Endothelial cell of umbilical vein (primary cell): ENCODE data around the gene MAL. TPM values are rescaled to one million over a fixed set of nuclear protein-coding genes. Genes with fewer than 3 reads are reported as not detected.

ENCODE experiments used
- BruUV-seq: library from RNA; stranded (reverse); fragments of 400-500 nt; replicated peaks from 2 replicates; lab custom pipeline; 2021; lab: Mats Ljungman, UMichigan
- CTCF ChIA-PET: fragments of 300-600, 350-600 bp; sonication (Branson Sonifier 250); formaldehyde crosslinking; loops from one replicate; lab custom pipeline; 2021; ENCODE audit warnings: antibody characterized with exemption, inconsistent platforms; lab: Charles Lee
- POLR2A ChIA-PET: fragments of 300-600, 350-600 bp; sonication (Branson Sonifier 250); formaldehyde crosslinking; loops from one replicate; lab custom pipeline; 2021; ENCODE audit warnings: antibody characterized with exemption, inconsistent platforms; lab: Charles Lee
- DNase-seq: peaks from one replicate; pipeline ENCODE4 v3.0.0-alpha.2; 2011; ENCODE audit warnings: low read depth, low spot score
- FAIRE-seq: peaks from 2 replicates; lab custom pipeline; 2011; peaks lifted over from hg19 to GRCh38; lab: Jason Lieb, UNC
- H2AFZ ChIP-seq: 2 replicates; pipeline ENCODE4 v1.6.0; 2012; ENCODE audit warnings: low read depth, low read length, control low read depth, inconsistent platforms
- H3K27ac ChIP-seq: 2 replicates; pipeline ENCODE4 v1.5.1; 2011; ENCODE audit warnings: low read depth, mild to moderate bottlenecking, control low read depth, low read length, moderate library complexity; ENCODE audit not compliant: insufficient read depth
- H3K27me3 ChIP-seq, 2 experiments: 2 replicates each; pipeline versions ENCODE4 v1.6.0 to v1.6.1; 2011; ENCODE audit warnings: low read length in 2 of 2, mixed read lengths in 1 of 2; ENCODE audit not compliant: control insufficient read depth in 2 of 2, insufficient read depth in 2 of 2
- H3K36me3 ChIP-seq, 2 experiments: 2 replicates in 1 of 2; 3 replicates in 1 of 2; pipeline ENCODE4 v1.5.1; 2011; ENCODE audit warnings: low read length in 2 of 2, mild to moderate bottlenecking in 1 of 2, moderate library complexity in 1 of 2; ENCODE audit not compliant: control insufficient read depth in 2 of 2, insufficient read depth in 2 of 2; ENCODE audit errors: extremely low read depth in 1 of 2
- H3K4me1 ChIP-seq: 3 replicates; pipeline ENCODE4 v1.5.1; 2011; ENCODE audit warnings: mild to moderate bottlenecking, low read length; ENCODE audit not compliant: control insufficient read depth, insufficient read depth; ENCODE audit errors: extremely low read depth
- H3K4me2 ChIP-seq: 2 replicates; pipeline ENCODE4 v1.6.1; 2011; ENCODE audit warnings: low read length, control low read depth, mixed read lengths; ENCODE audit not compliant: insufficient read depth
- H3K4me3 ChIP-seq, 3 experiments: fragments of 200-600 bp in 1 of 3; sonication (generic), shearing (Covaris generic) in 1 of 3; replicated peaks in 1 of 3; 2 replicates each; pipeline ENCODE4 v1.5.1; 2011 to 2016; ENCODE audit warnings: control low read depth in 3 of 3, low read length in 3 of 3, mild to moderate bottlenecking in 2 of 3, inconsistent platforms in 1 of 3, low read depth in 1 of 3, moderate library complexity in 1 of 3; ENCODE audit not compliant: insufficient read depth in 1 of 3
- H3K79me2 ChIP-seq: 2 replicates; pipeline ENCODE4 v1.6.0; 2012; ENCODE audit warnings: low read length, inconsistent platforms; ENCODE audit not compliant: control insufficient read depth, insufficient read depth
- H3K9ac ChIP-seq: replicated peaks from 2 replicates; pipeline ENCODE3; 2011; ENCODE audit warnings: low read length, control low read depth; ENCODE audit not compliant: insufficient read depth; ENCODE audit errors: extremely low read depth
- H3K9me1 ChIP-seq: replicated peaks from 3 replicates; pipeline ENCODE4 v1.6.0; 2011; ENCODE audit warnings: mild to moderate bottlenecking, low read length; ENCODE audit not compliant: control insufficient read depth, insufficient read depth; ENCODE audit errors: extremely low read depth
- H3K9me3 ChIP-seq: replicated peaks from 2 replicates; pipeline ENCODE4 v1.5.1; 2012; ENCODE audit warnings: low read length, inconsistent platforms; ENCODE audit not compliant: control insufficient read depth, insufficient read depth
- H4K20me1 ChIP-seq: replicated peaks from 2 replicates; pipeline ENCODE3; 2011; ENCODE audit warnings: mild to moderate bottlenecking, low read length; ENCODE audit not compliant: control insufficient read depth, insufficient read depth; ENCODE audit errors: extremely low read depth
- EZH2 ChIP-seq: IDR thresholded peaks from 2 replicates; pipeline ENCODE4 v1.6.1; 2012; ENCODE audit warnings: borderline replicate concordance, low read depth, mild to moderate bottlenecking, moderate library complexity, low read length, inconsistent platforms; ENCODE audit not compliant: severe bottlenecking
- FOS ChIP-seq: IDR thresholded peaks from 2 replicates; pipeline ENCODE4 v1.6.1; 2011; ENCODE audit warnings: mild to moderate bottlenecking, low read length, moderate library complexity, borderline replicate concordance; ENCODE audit not compliant: insufficient read depth
- GATA2 ChIP-seq: IDR thresholded peaks from 2 replicates; pipeline ENCODE4 v1.7.0; 2011; ENCODE audit warnings: low read depth, mild to moderate bottlenecking, moderate library complexity, mixed read lengths, low read length; ENCODE audit not compliant: insufficient read length, insufficient read depth
- JUN ChIP-seq: IDR thresholded peaks from 2 replicates; pipeline ENCODE4 v1.6.1; 2011; ENCODE audit warnings: borderline replicate concordance, low read depth; ENCODE audit not compliant: insufficient read length, insufficient read depth
- MAX ChIP-seq: IDR thresholded peaks from 2 replicates; pipeline ENCODE4 v1.6.1; 2011; ENCODE audit not compliant: insufficient read depth, insufficient read length
- MYC ChIP-seq: IDR thresholded peaks from one replicate; pipeline ENCODE4 v1.6.1; 2011; ENCODE audit warnings: mild to moderate bottlenecking, low read depth, low read length
- POLR2A ChIP-seq: IDR thresholded peaks from 2 replicates; pipeline ENCODE4 v1.6.1; 2012; ENCODE audit warnings: low read depth, mild to moderate bottlenecking, control low read depth, low read length
- POLR2AphosphoS5 ChIP-seq: IDR thresholded peaks from 2 replicates; pipeline ENCODE4 v1.6.1; 2012; ENCODE audit warnings: low read depth, mild to moderate bottlenecking, control low read depth, low read length, moderate library complexity; ENCODE audit not compliant: insufficient read depth
- dilution Hi-C: fragments of 300-500 bp; cut with MboI; formaldehyde crosslinking; loops from one replicate; pipeline ENCODE4 v1.15.0; 2019; ENCODE audit warnings: low sequenced_read_pairs; ENCODE audit not compliant: extremely low pct_ligation_motif_present
- intact Hi-C: fragments of 100-400 bp; cut with micrococcal nuclease; formaldehyde crosslinking; loops from one replicate; pipeline ENCODE4 v1.10.0; 2022
- polyA plus RNA-seq, 4 experiments: library from polyadenylated mRNA; depleted of rRNA in 3 of 4; stranded (reverse) in 3 of 4; unstranded in 1 of 4; fragments of >200 nt; gene quantifications; 2 replicates each; pipeline versions ENCODE4 v1.2.1 to v1.2.3, GENCODE V29; 2011 to 2012; ENCODE audit warnings: missing spikeins in 1 of 4
- total RNA-seq: library from RNA; stranded (reverse); gene quantifications from 2 replicates; pipeline ENCODE4 v1.2.3, GENCODE V29; 2021
- TF ChIP-seq, protein P1 (sequence below), 2 donors: IDR thresholded peaks; 1 replicate in 1 of 2; 2 replicates in 1 of 2; pipeline ENCODE4 v1.5.1; 2011; ENCODE audit warnings: low read length in 2 of 2, mild to moderate bottlenecking in 2 of 2, moderate library complexity in 2 of 2, control low read depth in 1 of 2, inconsistent platforms in 1 of 2, low read depth in 1 of 2; ENCODE audit not compliant: insufficient read depth in 1 of 2; ENCODE audit errors: extremely low read depth in 1 of 2

MAL gene
- total and polyA plus RNA-seq, 2 donors (not counting 3 experiments of a cell fraction or from before 2014, with no cell fraction given) = not detected

DNA sequence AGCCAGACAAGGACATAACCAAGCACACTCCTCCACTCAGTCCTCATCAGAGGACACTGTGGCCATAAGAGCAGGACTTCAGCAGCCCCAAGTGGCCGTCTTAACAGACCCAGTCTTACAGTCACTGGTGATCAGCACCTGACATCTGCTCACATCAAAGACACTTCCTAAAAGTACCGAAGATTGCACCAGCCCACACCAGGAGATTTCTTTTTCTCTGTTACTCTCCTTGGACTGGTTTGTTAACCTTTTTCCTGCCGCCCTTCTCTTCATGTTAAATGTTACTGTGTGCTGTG, 52.0 kb downstream of the MAL start:
- ChIA-PET CTCF (interaction anchor here (1.4 to 1.5 kb wide), 2 partner anchors 14 to 19 kb away, joined by 4 to 19 read pairs; no protein-coding TSS in a partner anchor), POLR2A (no interaction called here)
- Histone ChIP-seq H3K27ac (no peak overlapping the region), H3K4me3 (no peak overlapping the region), H4K20me1 (no peaks in the 10 kb centered on the region), H3K27me3 (peaks cover 9 to 16% of the 10 kb centered on the region in 2 experiments), H3K4me1 (no peaks in the 10 kb centered on the region), H3K79me2 (no peaks in the 10 kb centered on the region), H3K4me2 (no peak overlapping the region), H3K36me3 (no peaks in the 10 kb centered on the region), H3K9me1 (no peaks in the 10 kb centered on the region), H3K9me3 (no peaks in the 10 kb centered on the region), H3K9ac (no peak overlapping the region), H2AFZ (no peak overlapping the region)
- FAIRE-seq = no peak
- intact Hi-C loops = loop anchor here (5.0 kb wide), 1 partner anchor 90 kb away; the partner anchor contains the start of gene ZNF2
- no TSS peak for BruUV-seq
- TF ChIP-seq FOS (no peak), MYC (no peak), GATA2 (no peak), POLR2A (no peak), EZH2 (no peak), POLR2AphosphoS5 (no peak), JUN (no peak), MAX (no peak)
- TF ChIP-seq, protein P1, sequence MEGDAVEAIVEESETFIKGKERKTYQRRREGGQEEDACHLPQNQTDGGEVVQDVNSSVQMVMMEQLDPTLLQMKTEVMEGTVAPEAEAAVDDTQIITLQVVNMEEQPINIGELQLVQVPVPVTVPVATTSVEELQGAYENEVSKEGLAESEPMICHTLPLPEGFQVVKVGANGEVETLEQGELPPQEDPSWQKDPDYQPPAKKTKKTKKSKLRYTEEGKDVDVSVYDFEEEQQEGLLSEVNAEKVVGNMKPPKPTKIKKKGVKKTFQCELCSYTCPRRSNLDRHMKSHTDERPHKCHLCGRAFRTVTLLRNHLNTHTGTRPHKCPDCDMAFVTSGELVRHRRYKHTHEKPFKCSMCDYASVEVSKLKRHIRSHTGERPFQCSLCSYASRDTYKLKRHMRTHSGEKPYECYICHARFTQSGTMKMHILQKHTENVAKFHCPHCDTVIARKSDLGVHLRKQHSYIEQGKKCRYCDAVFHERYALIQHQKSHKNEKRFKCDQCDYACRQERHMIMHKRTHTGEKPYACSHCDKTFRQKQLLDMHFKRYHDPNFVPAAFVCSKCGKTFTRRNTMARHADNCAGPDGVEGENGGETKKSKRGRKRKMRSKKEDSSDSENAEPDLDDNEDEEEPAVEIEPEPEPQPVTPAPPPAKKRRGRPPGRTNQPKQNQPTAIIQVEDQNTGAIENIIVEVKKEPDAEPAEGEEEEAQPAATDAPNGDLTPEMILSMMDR (IDR thresholded peaks at IDR 0.05; ENCODE audit: extremely low read depth in 1 of 2, insufficient read depth in 1 of 2, low read depth in 1 of 2, low read length in 2 of 2) = no peak
- dilution Hi-C loops = no loop called here
- no peak for DNase-seq
